Measurements from ENCODE around the gene SULT1C3. TPM values are rescaled to one million over a fixed set of nuclear protein-coding genes. Genes with fewer than 3 reads are reported as not detected.

SULT1C3 gene
- total and polyA plus RNA-seq, 2 of the 13 experiments (the other 11 are each of a cell fraction or from before 2014, with no cell fraction given) = not detected

- TF ChIP-seq NCOA2 (CRISPR knock-in tag; IDR thresholded peaks at IDR 0.05) = peak; percentile 56
- TF ChIP-seq DBP (CRISPR knock-in tag; IDR thresholded peaks at IDR 0.05; ENCODE audit: not compliant biosample characterization) = no peak
- peak; percentile 20 for TF ChIP-seq TEAD3 (CRISPR knock-in tag; optimal IDR thresholded peaks at IDR 0.05; ENCODE audit: borderline replicate concordance)
- peak; percentile 62 for TF ChIP-seq FOXA3 (CRISPR knock-in tag; IDR thresholded peaks at IDR 0.05)
- no peak for TF ChIP-seq ZNF766 (CRISPR knock-in tag; IDR thresholded peaks at IDR 0.05; ENCODE audit: borderline replicate concordance)
- peak; percentile 29; the same call in 1 of the 2 replicates for TF ChIP-seq SIX1 (CRISPR knock-in tag; IDR thresholded peaks at IDR 0.05; ENCODE audit: borderline replicate concordance)
- TF ChIP-seq TCF7 (IDR thresholded peaks at IDR 0.05; ENCODE audit: low read depth) = peak; percentile 29; the same call in 1 of the 2 replicates
- peak; percentile 88; the same call in 1 of the 2 replicates for TF ChIP-seq AHDC1 (CRISPR knock-in tag; IDR thresholded peaks at IDR 0.05; ENCODE audit: borderline replicate concordance)
- 0 out of 2 replicates have a peak, but pooled peaks have one; percentile 27 for TF ChIP-seq SMAD3 (CRISPR knock-in tag; IDR thresholded peaks at IDR 0.05)
- TF ChIP-seq ELF3 (CRISPR knock-in tag; IDR thresholded peaks at IDR 0.05) = 0 out of 2 replicates have a peak, but pooled peaks have one; percentile 60
- peak; percentile 57 for TF ChIP-seq FOXP4 (CRISPR knock-in tag; IDR thresholded peaks at IDR 0.05)
- TF ChIP-seq POGZ (CRISPR knock-in tag; IDR thresholded peaks at IDR 0.05) = peak; percentile 49; the same call in 1 of the 2 replicates
- TF ChIP-seq HNF1A (IDR thresholded peaks at IDR 0.05; ENCODE audit: low read depth) = peak; percentile 97
- peak; percentile 90 for TF ChIP-seq HNF1A (CRISPR knock-in tag; IDR thresholded peaks at IDR 0.05; ENCODE audit: borderline replicate concordance)
- TF ChIP-seq ZNF703 (CRISPR knock-in tag; IDR thresholded peaks at IDR 0.05; ENCODE audit: borderline replicate concordance) = no peak
- no peak for TF ChIP-seq ZNF790 (CRISPR knock-in tag; IDR thresholded peaks at IDR 0.05; ENCODE audit: borderline replicate concordance)
- peak; percentile 55; the same call in 1 of the 2 replicates for TF ChIP-seq HMG20A (CRISPR knock-in tag; IDR thresholded peaks at IDR 0.05; ENCODE audit: borderline replicate concordance)
- no peak for TF ChIP-seq ZSCAN25 (CRISPR knock-in tag; IDR thresholded peaks at IDR 0.05)
Measured at GRCh38 chr2:108266218-108266617, 26.4 kb downstream of the SULT1C3 start (continued).

All from HepG2 (cell line).